PC-3 (cell line): ENCODE results near the gene ACBD6.

ENCODE experiments used
- EZH2phosphoT487 ChIP-seq: fragments of 300-600 bp; sonication (generic); IDR thresholded peaks from 2 replicates; pipeline ENCODE4 v1.6.1; 2018; ENCODE audit warnings: mild to moderate bottlenecking, antibody characterized with exemption, low read length, borderline replicate concordance
- TF ChIP-seq, protein P1 (sequence below): fragments of 300-600 bp; sonication (generic); conservative IDR thresholded peaks from 2 replicates; pipeline ENCODE4 v1.5.1; 2017; ENCODE audit warnings: antibody characterized with exemption, low read depth, mild to moderate bottlenecking, low read length

DNA sequence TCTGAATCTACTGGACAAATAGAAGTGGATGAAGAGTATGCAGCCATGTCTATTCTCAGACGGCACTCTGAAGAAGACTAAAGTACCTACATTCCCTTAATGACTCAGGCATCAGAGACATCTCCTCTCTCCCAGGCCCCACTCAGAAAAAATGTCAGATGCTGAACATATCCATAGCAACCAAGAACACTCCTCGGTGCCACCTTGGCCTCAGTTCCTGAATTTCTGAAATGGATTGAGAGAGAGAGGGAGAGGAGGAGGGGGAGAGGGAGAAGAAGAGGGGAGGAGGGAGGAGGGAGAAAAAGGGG, 40.4 kb upstream of the ACBD6 start:
- TF ChIP-seq, protein P1, sequence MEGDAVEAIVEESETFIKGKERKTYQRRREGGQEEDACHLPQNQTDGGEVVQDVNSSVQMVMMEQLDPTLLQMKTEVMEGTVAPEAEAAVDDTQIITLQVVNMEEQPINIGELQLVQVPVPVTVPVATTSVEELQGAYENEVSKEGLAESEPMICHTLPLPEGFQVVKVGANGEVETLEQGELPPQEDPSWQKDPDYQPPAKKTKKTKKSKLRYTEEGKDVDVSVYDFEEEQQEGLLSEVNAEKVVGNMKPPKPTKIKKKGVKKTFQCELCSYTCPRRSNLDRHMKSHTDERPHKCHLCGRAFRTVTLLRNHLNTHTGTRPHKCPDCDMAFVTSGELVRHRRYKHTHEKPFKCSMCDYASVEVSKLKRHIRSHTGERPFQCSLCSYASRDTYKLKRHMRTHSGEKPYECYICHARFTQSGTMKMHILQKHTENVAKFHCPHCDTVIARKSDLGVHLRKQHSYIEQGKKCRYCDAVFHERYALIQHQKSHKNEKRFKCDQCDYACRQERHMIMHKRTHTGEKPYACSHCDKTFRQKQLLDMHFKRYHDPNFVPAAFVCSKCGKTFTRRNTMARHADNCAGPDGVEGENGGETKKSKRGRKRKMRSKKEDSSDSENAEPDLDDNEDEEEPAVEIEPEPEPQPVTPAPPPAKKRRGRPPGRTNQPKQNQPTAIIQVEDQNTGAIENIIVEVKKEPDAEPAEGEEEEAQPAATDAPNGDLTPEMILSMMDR = no peak
- TF ChIP-seq EZH2phosphoT487 = no peak
